Ascending aorta (tissue), 2 donors: ENCODE data around the gene ZNF398. TPM values are rescaled to one million over a fixed set of nuclear protein-coding genes. Genes with fewer than 3 reads are reported as not detected.

Experiments used
- DNase-seq, 2 donors: peaks; one replicate each; pipeline ENCODE4 v3.0.0-alpha.2; 2019; ENCODE audit warnings: low spot score in 2 of 2
- H3K27ac ChIP-seq, 2 donors: fragments of 200-600 bp; sonication (generic); one replicate each; pipeline ENCODE4 v1.5.1; 2016 to 2017; ENCODE audit warnings: mild to moderate bottlenecking in 1 of 2
- H3K27me3 ChIP-seq: fragments of 200-600 bp; sonication (generic); one replicate; pipeline ENCODE4 v1.5.1; 2017
- H3K36me3 ChIP-seq, 2 donors: fragments of 200-600 bp; sonication (generic); one replicate each; pipeline ENCODE4 v1.5.1; 2016
- H3K4me1 ChIP-seq, 2 donors: fragments of 200-600 bp; sonication (generic); one replicate each; pipeline ENCODE4 v1.5.1; 2016 to 2017; ENCODE audit warnings: mild to moderate bottlenecking in 1 of 2
- H3K4me3 ChIP-seq, 2 donors: fragments of 200-600 bp; sonication (generic); one replicate each; pipeline ENCODE4 v1.5.1; 2016 to 2017; ENCODE audit warnings: mild to moderate bottlenecking in 1 of 2
- H3K9me3 ChIP-seq, 2 donors: fragments of 200-600 bp; sonication (generic); one replicate each; pipeline ENCODE4 v1.5.1; 2016
- intact Hi-C: fragments of 100-400 bp; cut with DNase I; formaldehyde crosslinking; loops from one replicate; pipeline ENCODE4 v1.15.1; 2023
- total RNA-seq: library from RNA; depleted of rRNA; stranded (reverse); fragments of >200 nt; gene quantifications from one replicate; pipeline ENCODE4 v1.1.0, GENCODE V29; 2016
- TF ChIP-seq, protein P1 (sequence below), 3 experiments: fragments of 200-600 bp in 2 of 3; fragments of 450-650 bp in 1 of 3; sonication (generic) in 2 of 3; IDR thresholded peaks; one replicate each; pipeline ENCODE4 v1.5.1; 2016 to 2019; ENCODE audit warnings: antibody characterized with exemption in 3 of 3, mild to moderate bottlenecking in 1 of 3, moderate library complexity in 1 of 3

ZNF398 gene
- total RNA-seq, 1 donor from 2014 or later = 19.6 TPM

DNA sequence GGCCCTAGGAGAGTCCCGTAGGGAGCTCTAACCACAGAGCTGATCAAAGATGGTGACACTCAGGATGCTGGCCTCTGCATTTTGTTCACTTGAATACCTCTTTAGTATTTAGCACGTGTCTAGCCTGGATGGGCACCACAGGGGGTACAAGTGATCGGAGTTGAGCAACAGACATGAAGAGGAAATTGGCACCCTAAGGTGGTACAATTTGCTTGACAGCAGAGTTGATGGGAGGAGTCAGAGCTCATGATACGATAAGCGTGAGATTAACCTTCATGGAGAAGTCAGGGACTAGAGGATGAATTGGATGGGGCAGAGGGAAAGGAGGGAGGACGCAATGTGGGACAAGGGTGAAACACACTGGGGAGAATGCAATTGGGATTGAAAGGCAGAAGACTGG is 82.3 kb downstream of the ZNF398 start:
- Histone ChIP-seq H3K27ac (no peak overlapping the region), H3K4me3 (no peak overlapping the region), H3K36me3 (peaks cover 8 to 13% of the 10 kb centered on the region in 2 donors), H3K9me3 (no peaks in the 10 kb centered on the region), H3K27me3 (no peaks in the 10 kb centered on the region), H3K4me1 (no peaks in the 10 kb centered on the region)
- DNase-seq = no peak
- intact Hi-C loops = no loop called here
- TF ChIP-seq, protein P1, sequence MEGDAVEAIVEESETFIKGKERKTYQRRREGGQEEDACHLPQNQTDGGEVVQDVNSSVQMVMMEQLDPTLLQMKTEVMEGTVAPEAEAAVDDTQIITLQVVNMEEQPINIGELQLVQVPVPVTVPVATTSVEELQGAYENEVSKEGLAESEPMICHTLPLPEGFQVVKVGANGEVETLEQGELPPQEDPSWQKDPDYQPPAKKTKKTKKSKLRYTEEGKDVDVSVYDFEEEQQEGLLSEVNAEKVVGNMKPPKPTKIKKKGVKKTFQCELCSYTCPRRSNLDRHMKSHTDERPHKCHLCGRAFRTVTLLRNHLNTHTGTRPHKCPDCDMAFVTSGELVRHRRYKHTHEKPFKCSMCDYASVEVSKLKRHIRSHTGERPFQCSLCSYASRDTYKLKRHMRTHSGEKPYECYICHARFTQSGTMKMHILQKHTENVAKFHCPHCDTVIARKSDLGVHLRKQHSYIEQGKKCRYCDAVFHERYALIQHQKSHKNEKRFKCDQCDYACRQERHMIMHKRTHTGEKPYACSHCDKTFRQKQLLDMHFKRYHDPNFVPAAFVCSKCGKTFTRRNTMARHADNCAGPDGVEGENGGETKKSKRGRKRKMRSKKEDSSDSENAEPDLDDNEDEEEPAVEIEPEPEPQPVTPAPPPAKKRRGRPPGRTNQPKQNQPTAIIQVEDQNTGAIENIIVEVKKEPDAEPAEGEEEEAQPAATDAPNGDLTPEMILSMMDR (IDR thresholded peaks at IDR 0.05) = no peak

DNA sequence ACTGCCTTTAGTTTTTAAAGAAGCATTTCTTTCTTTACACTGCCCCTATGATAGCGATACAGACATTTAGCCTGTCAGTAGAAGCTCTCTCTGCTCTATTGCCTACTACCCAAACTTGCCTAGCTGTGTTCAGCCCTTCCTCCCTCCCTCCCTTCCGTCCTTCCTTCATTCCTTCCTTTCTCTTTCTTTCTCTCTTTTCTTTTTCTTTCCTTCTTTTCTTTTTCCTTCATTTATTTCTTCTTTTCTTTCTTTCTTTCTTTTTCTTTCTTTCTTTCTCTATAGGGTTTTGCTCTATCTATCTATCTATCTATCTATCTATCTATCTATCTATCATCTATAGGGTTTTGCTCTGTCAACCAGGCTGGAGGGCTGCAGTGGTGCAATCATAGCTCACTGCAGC is 85.1 kb downstream of the ZNF398 start:
- no peaks in the 10 kb centered on the region for H3K36me3 ChIP-seq
- H3K4me3 ChIP-seq = no peak overlapping the region
- no peak overlapping the region for H3K27ac ChIP-seq
- TF ChIP-seq, protein P1 (IDR thresholded peaks at IDR 0.05) = no peak
- no peaks in the 10 kb centered on the region for H3K27me3 ChIP-seq
- intact Hi-C loops = loop anchor here (10.0 kb wide), 1 partner anchor 262 kb away; the partner anchor contains the start of gene ZNF746
- H3K4me1 ChIP-seq = no peaks in the 10 kb centered on the region
- H3K9me3 ChIP-seq = no peaks in the 10 kb centered on the region
- DNase-seq = no peak

Other genes starting within 250 kb of the ZNF398 start
- gene PDIA4, start 118.9 kb upstream of the ZNF398 start, total RNA-seq = 129 TPM
- gene ZNF786, start 56.7 kb upstream of the ZNF398 start, total RNA-seq = 8.4 TPM
- gene ZNF425, start 21.1 kb upstream of the ZNF398 start, total RNA-seq = not detected
- 17.9 TPM for gene ZNF282, start 48.1 kb downstream of the ZNF398 start, total RNA-seq
- gene ZNF212, start 92.2 kb downstream of the ZNF398 start, total RNA-seq = 5.2 TPM
- 25.7 TPM for gene ZNF783, start 114.7 kb downstream of the ZNF398 start, total RNA-seq